Right cardiac atrium (tissue), 5 donors: ENCODE results near the gene FBXO39. TPM values are rescaled to one million over a fixed set of nuclear protein-coding genes. Genes with fewer than 3 reads are reported as not detected.
"Not testable (repeated sequence)": the region's sequence is repeated elsewhere in the genome, so short reads cannot be mapped to it uniquely, and the experiment has no call there.

ENCODE experiments used
- ATAC-seq, 2 donors: fragments of 200-7000 bp; cut with Tn5 transposase; one replicate each; pipeline versions ENCODE4 v1.8.0 to v1.9.1; 2020; ENCODE audit warnings: moderate library complexity in 2 of 2, mild to moderate bottlenecking in 1 of 2
- DNase-seq, 3 donors: peaks; one replicate each; pipeline ENCODE4 v3.0.0-alpha.2; 2020
- H3K27ac ChIP-seq: one replicate; pipeline ENCODE4 v1.5.1; 2013; ENCODE audit warnings: mild to moderate bottlenecking, low read length, control low read depth, moderate library complexity
- H3K27me3 ChIP-seq: one replicate; pipeline ENCODE4 v1.6.1; 2013; ENCODE audit not compliant: control insufficient read depth, insufficient read depth
- H3K4me1 ChIP-seq: one replicate; pipeline ENCODE4 v1.6.1; 2013; ENCODE audit warnings: low read length; ENCODE audit not compliant: control insufficient read depth, insufficient read depth
- H3K4me3 ChIP-seq: one replicate; pipeline ENCODE4 v1.5.1; 2013; ENCODE audit warnings: low read length, control low read depth
- H3K9me3 ChIP-seq: one replicate; pipeline ENCODE4 v1.6.1; 2013; ENCODE audit warnings: low read length; ENCODE audit not compliant: control insufficient read depth
- whole genome bisulfite sequencing: extraction: QIAGEN DNeasy Blood & Tissue Kit; methylation state at CpG from one replicate; pipeline ENCODE4 v1.1.7; 2013; 5-methylcytosine and 5-hydroxymethylcytosine counted together
- intact Hi-C, 4 donors: fragments of 100-400 bp; cut with DNase I; formaldehyde crosslinking; loops; one replicate each; pipeline versions ENCODE4 v1.11.0 to v1.14.0; 2022 to 2023
- polyA plus RNA-seq: library from polyadenylated mRNA; stranded (reverse); fragments of 200-250 nt; gene quantifications from one replicate; pipeline ENCODE4 v1.2.3, GENCODE V29; 2013
- total RNA-seq, 4 donors: library from RNA; stranded (reverse); fragmentation: NEBNext Ultra II Directional; extraction: Animal tissue kit (Norgen Biotek cat#: 25700); gene quantifications; one replicate each; pipeline ENCODE4 v1.2.1, GENCODE V29; 2021
- donor health status: healthy with polysubstance abuse.
- donor health status: DM: no; HTN: yes; CAD: no.
- donor health status: DM: no; HTN: no; CAD: no.
- donor health status: DM: no; HTN: yes; CAD: no; lungs with severe emphysema.
- donor health status: DM: yes; HTN: yes; CAD: no.

Gene FBXO39
- total and polyA plus RNA-seq, 5 donors: 0.16 to 0.20 TPM; not detected in 3

DNA sequence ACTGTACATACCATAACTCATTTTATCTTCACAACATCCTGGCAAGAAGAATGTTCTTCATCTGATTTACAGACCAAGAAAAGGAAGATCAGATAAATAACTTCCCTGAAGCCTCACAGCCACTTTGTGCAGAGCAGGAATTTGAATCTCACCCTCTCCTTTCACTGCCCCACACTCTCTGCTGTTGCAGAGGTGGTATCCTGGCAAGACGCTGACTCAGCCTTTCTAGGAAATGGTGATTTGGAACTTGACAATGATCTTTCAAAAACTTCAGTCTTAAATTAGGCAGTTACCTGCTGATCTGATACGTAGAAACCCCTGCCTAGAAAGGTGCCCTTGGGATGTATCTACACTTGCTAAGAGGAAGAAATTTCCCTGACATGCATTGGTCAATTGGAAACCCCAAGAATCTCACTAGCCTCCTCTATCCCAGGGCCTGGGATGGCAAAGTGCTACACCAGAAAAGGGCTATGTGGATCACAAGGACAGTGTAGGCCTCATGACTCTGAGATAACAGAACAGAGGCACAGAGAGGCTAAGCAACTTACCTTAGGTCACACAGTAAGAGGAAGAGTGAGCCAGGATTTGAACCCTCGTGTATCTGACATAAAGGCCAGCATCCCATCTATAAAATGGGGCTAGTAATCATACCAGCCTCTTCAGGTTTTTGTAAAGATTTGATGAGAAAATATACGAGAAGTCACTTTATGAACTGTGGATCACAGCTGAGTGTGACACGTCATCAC, 17.9 kb downstream of the FBXO39 start:
- H3K4me3 ChIP-seq: no peak overlapping the region
- no peaks in the 10 kb centered on the region for H3K9me3 ChIP-seq
- no peaks in the 10 kb centered on the region for H3K27me3 ChIP-seq
- intact Hi-C loops: loop anchor here in 2 of 4 donors (10.0 kb wide), 1 partner anchor 129 kb away; no protein-coding TSS in a partner anchor
- WGBS: 75% methylated on average over 5 of the region's 5 CpGs
- DNase-seq (no peak), ATAC-seq (no peak)
- no peak overlapping the region for H3K27ac ChIP-seq
- H3K4me1 ChIP-seq: no peaks in the 10 kb centered on the region

DNA sequence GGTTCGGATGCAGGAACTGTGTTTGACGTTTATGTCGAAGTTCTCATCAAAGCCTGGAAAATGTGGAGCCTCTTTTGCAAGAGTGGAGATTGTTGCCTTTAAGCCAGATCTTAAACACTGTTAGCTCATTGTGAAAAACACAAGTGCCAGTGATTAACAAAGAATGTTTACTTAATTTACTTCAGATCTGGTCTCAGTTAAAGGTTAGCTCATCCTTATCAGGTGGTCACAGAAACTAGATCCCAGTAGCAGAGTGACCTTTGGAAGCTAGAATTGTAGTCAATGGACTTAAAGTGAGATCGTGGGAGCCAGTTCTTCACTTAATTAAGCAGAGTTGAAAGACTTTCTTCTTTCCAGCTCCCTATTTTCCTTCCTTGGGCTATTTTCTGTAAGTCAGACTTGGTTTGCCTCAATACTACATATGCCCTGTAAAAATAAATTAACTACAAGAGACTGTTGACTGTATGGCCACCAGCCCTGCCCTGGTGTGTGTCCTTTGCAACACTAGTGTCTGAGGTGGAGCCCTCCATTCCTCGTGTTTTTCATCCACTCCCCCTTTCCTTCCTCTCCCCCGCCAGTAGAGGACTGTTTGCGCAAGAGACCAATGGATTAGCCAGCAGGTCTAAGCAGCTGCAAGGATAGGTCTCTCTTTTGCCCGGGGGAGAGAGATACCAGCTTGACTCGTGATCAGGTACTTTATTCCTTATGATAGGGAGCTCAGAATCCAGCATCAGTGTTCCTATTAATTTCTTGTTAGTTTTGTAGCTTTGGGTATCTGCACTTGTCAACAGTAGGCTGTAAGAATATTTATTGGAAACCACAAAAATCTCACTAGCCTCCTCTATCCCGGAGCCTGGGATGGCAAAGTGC, 20.2 kb downstream of the FBXO39 start:
- Histone ChIP-seq H3K27ac (no peak overlapping the region), H3K4me1 (no peaks in the 10 kb centered on the region), H3K27me3 (no peaks in the 10 kb centered on the region), H3K9me3 (no peaks in the 10 kb centered on the region), H3K4me3 (no peak overlapping the region)
- 62% methylated on average over 10 of the region's 10 CpGs for WGBS
- intact Hi-C loops: loop anchor here in 2 of 4 donors (10.0 kb wide), 1 partner anchor 131 kb away; no protein-coding TSS in a partner anchor
- DNase-seq (no peak), ATAC-seq (no peak)

DNA sequence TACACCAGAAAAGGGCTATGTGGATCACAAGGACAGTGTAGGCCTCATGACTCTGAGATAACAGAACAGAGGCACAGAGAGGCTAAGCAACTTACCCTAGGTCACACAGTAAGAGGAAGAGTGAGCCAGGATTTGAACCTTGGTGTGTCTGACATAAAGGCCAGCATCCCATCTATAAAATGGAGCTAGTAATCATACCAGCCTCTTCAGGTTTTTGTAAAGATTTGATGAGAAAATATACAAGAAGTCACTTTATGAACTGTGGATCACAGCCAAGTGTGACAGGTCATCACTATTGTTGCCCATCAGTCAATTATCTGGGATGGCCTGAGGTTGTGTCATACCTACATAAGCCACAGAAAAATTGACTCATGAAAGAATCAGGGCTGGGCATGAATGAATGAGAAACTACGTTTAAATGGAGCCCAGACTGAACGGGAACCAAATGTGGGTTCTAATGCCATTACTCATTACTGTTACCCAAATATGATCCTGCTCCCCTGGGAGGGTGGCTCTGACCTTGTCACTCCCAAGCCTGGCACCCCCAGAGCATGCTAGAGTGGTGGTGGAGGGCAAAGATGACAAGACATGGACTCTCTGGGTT, 21.0 kb downstream of the FBXO39 start:
- Histone ChIP-seq H3K27ac (no peak overlapping the region), H3K27me3 (no peaks in the 10 kb centered on the region), H3K4me3 (no peak overlapping the region), H3K9me3 (no peaks in the 10 kb centered on the region), H3K4me1 (no peaks in the 10 kb centered on the region)
- intact Hi-C loops: loop anchor here in 2 of 4 donors (10.0 kb wide), 1 partner anchor 132 kb away; no protein-coding TSS in a partner anchor
- WGBS: 91% methylated on average over 2 of the region's 2 CpGs
- DNase-seq: no peak
- ATAC-seq: no peak

DNA sequence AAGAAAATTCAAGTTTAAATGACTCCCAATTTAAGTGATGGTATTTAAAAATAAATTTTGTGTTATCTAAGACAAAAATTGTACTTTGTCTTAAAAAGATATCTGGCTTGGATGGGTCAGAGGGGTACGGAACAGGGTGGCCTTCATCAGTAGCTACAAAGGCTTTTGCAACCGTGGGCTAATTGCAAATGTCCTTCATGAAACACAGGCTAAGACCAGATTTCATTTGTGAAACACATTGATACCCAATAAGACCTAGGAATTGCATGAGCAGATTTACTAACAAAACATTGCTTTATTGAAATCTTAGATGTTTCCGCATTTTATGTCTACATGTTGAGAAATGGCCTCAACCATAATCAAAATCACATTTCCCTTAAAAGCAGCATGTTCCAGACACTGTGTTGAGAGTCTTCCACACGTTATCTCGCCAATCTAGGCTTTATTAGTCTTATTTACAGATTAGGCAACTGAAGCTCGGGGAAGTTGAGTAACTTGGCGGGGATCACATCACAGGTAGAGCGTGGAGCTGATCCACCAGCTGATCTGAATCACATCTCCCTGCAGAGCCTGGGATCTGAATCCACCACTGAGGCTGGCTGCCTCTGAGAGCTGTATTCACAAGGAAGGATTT, 21.8 kb downstream of the FBXO39 start:
- Histone ChIP-seq H3K4me1 (no peaks in the 10 kb centered on the region), H3K9me3 (no peaks in the 10 kb centered on the region), H3K4me3 (no peak overlapping the region), H3K27me3 (no peaks in the 10 kb centered on the region), H3K27ac (no peak overlapping the region)
- DNase-seq (no peak), ATAC-seq (no peak)
- WGBS: 78% methylated on average over 8 of the region's 8 CpGs
- intact Hi-C loops: loop anchor here in 2 of 4 donors (10.0 kb wide), 1 partner anchor 133 kb away; no protein-coding TSS in a partner anchor

DNA sequence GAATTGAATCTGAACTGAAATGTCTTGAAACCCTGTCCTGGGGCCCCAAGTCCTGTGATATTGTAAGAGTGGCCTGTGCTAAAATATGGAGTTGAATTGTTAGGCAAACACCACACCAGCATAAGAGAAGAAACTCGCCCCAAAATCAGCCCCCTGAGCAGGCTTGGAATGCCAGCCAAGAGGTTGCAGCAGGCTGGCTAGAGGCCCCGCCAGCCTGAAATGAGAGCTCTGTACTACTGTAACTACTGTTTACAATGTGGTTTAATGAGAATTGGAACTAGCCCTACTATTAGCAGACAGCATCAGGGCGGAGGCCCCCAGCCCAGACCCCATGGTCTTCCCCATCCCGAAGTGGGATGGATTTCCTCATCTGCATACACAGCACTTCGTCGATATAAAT, 23.7 kb downstream of the FBXO39 start:
- no peaks in the 10 kb centered on the region for H3K4me1 ChIP-seq
- H3K4me3 ChIP-seq: no peak overlapping the region
- no peak for ATAC-seq
- no peak overlapping the region for H3K27ac ChIP-seq
- no peaks in the 10 kb centered on the region for H3K27me3 ChIP-seq
- 78% methylated on average over 6 of the region's 6 CpGs for WGBS
- intact Hi-C loops: loop anchor here in 2 of 4 donors (10.0 kb wide), 1 partner anchor 135 kb away; no protein-coding TSS in a partner anchor
- H3K9me3 ChIP-seq: no peaks in the 10 kb centered on the region
- DNase-seq: no peak

DNA sequence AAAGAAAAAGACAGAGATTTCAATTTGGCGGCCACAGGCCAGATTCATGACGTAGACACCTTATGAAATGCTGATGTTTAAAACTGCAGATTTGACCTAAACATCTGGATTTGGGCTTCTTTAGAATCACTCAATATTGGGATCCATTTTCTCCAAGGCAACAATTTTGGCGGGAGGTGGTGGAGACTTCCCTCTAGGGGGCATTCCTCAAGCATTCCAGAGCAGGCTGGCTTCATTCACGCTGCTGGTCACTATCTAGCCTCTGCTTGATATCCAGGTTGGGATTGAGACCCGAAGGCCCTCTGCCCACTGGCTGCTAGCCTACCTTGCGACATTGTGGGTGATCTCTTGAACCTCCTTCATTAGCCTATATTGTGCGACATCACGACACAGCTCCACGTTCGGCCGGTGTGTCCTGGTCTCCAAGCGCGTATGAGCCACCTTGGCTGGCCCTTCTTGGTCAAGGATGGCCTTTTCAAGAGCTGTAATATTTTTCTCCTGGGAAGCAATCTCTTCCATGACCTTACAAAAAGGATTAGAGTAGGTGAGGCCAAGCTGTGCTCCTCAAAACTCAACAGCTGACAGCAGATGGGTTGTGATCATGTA, 24.5 kb downstream of the FBXO39 start:
- DNase-seq: no peak
- ATAC-seq: no peak
- H3K27ac ChIP-seq: no peak overlapping the region
- H3K9me3 ChIP-seq: no peaks in the 10 kb centered on the region
- no peak overlapping the region for H3K4me3 ChIP-seq
- WGBS: 83% methylated on average over 13 of the region's 13 CpGs
- H3K27me3 ChIP-seq: no peaks in the 10 kb centered on the region
- H3K4me1 ChIP-seq: no peaks in the 10 kb centered on the region
- intact Hi-C loops: no loop called here

DNA sequence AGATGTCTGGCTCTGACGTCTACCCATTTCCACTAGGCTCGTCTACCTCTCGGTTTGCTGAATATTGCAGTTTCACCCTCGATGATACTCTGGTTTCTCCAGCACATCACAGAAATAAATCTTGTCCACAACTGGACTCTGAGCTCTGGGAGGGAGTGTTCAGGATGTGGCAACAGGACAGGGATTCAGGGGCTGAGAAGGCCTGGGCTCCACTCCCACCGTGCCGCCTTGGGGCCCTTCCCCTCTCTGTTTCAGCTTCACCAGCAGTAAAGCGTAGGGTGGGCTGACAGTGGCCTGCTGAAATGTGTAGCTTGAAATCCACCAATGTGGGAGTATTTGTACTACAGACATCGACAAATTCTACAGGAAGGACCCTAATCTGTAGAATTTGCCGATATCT, 35.5 kb downstream of the FBXO39 start:
- Histone ChIP-seq H3K4me1 (no peaks in the 10 kb centered on the region), H3K9me3 (no peaks in the 10 kb centered on the region), H3K27me3 (no peaks in the 10 kb centered on the region), H3K4me3 (no peak overlapping the region), H3K27ac (no peak overlapping the region)
- 85% methylated on average over 9 of the region's 9 CpGs for WGBS
- DNase-seq (no peak), ATAC-seq (no peak)
- intact Hi-C loops: no loop called here

DNA sequence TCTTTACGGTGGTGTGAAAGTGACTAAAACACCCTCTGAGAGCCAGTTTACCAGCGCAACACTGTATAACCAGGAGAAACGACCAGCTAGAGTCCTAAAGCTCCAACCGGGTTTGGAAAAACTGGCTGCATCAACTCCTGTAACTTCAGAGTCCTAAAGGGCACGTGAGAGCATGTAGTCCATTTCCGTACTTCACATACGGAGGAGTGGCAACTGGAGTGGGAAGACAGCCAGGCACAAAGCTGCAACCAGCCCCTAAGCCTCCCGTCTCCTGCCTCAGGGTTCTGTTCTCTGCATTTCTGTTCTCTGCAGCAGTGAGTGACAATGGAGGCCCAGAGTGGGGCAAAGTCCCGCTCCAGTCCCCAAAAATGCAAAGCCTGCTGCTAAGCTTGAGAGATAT, 36.3 kb downstream of the FBXO39 start:
- H3K27me3 ChIP-seq: no peaks in the 10 kb centered on the region
- no peak overlapping the region for H3K4me3 ChIP-seq
- no peaks in the 10 kb centered on the region for H3K9me3 ChIP-seq
- ATAC-seq (no peak), DNase-seq (no peak)
- intact Hi-C loops: no loop called here
- H3K4me1 ChIP-seq: no peaks in the 10 kb centered on the region
- WGBS: 68% methylated on average over 9 of the region's 9 CpGs
- H3K27ac ChIP-seq: no peak overlapping the region

DNA sequence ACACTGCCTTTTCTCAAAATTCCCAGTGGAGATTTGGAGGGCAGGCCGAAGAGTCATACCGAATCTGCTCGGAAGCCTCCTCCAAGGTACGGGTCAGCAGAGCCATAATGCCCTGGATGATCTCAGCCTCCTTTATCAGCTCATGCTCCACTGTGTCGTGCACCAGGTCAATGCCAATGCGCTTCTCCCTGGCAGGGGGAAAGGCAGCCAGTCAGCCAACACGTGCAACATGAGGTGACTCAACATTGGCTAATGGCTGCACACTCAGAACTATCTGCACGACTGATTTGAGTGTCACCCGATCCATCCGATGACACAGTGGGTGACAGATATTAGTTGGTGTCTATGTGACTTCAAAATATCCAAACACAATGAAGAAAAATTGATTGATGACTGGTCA, 39.8 kb downstream of the FBXO39 start:
- DNase-seq (no peak), ATAC-seq (no peak)
- H3K9me3 ChIP-seq: no peaks in the 10 kb centered on the region
- no peak overlapping the region for H3K27ac ChIP-seq
- no peaks in the 10 kb centered on the region for H3K27me3 ChIP-seq
- H3K4me3 ChIP-seq: no peak overlapping the region
- no peaks in the 10 kb centered on the region for H3K4me1 ChIP-seq
- WGBS: 82% methylated on average over 10 of the region's 10 CpGs
- intact Hi-C loops: no loop called here

DNA sequence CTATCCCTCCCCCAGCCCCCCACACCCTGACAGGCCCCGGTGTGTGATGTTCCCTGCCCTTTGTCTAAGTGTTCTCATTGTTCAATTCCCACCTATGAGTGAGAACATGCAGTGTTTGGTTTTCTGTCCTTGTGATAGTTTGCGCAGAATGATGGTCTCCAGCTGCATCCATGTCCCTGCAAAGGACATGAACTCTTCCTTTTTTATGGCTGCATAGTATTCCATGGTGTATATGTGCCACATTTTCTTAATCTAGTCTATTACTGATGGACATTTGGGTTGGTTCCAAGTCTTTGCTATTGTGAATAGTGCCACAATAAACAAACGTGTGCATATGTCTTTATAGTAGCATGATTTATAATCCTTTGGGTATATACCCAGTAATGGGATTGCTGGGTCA, 40.4 kb downstream of the FBXO39 start:
- H3K9me3 ChIP-seq, H3K4me1 ChIP-seq, intact Hi-C loops, H3K27me3 ChIP-seq, H3K27ac ChIP-seq, ATAC-seq, H3K4me3 ChIP-seq, DNase-seq: not testable (repeated sequence)
- 90% methylated on average over 3 of the region's 3 CpGs for WGBS
